CD4-positive, alpha-beta T cell (primary cell): ENCODE data around the gene RAB44. TPM values are rescaled to one million over a fixed set of nuclear protein-coding genes. Genes with fewer than 3 reads are reported as not detected.
"Not testable (repeated sequence)": the region's sequence is repeated elsewhere in the genome, so short reads cannot be mapped to it uniquely, and the experiment has no call there.

ENCODE experiments used
- ATAC-seq: fragments of 200-7000 bp; cut with Tn5 transposase; one replicate; pipeline ENCODE4 v1.10.0; 2022; ENCODE audit warnings: mild to moderate bottlenecking; ENCODE audit not compliant: poor library complexity
- CTCF ChIA-PET: fragments of 350-600 bp; sonication (Branson Sonifier 250); formaldehyde crosslinking; loops from one replicate; lab custom pipeline; 2021; ENCODE audit warnings: antibody characterized with exemption, inconsistent platforms; lab: Charles Lee
- POLR2A ChIA-PET: fragments of 350-600 bp; sonication (Branson Sonifier 250); formaldehyde crosslinking; loops from one replicate; lab custom pipeline; 2021; ENCODE audit warnings: antibody characterized with exemption, inconsistent platforms; lab: Charles Lee
- DNase-seq, 14 experiments: peaks; one replicate each; pipeline ENCODE4 v3.0.0-alpha.2; 2013 to 2020; ENCODE audit warnings: mixed read lengths in 2 of 14
- H3K27ac ChIP-seq, 2 donors: one replicate each; pipeline versions ENCODE4 v1.5.1 to v1.7.0; 2013; ENCODE audit warnings: low read length in 2 of 2, low read depth in 1 of 2, mild to moderate bottlenecking in 1 of 2
- H3K27me3 ChIP-seq, 2 experiments: 1 replicate in 1 of 2; 2 replicates in 1 of 2; pipeline versions ENCODE4 v1.6.1 to v1.7.0; 2013; ENCODE audit warnings: low read length in 2 of 2, control low read depth in 1 of 2, mild to moderate bottlenecking in 1 of 2, moderate library complexity in 1 of 2; ENCODE audit not compliant: insufficient read depth in 2 of 2, control insufficient read depth in 1 of 2
- H3K36me3 ChIP-seq: one replicate; pipeline ENCODE4 v1.6.1; 2013; ENCODE audit warnings: low read length, control low read depth; ENCODE audit not compliant: insufficient read depth
- H3K4me1 ChIP-seq: one replicate; pipeline ENCODE4 v1.6.1; 2013; ENCODE audit warnings: low read length, control low read depth; ENCODE audit not compliant: insufficient read depth
- H3K4me3 ChIP-seq: one replicate; pipeline ENCODE4 v1.5.1; 2013; ENCODE audit warnings: mild to moderate bottlenecking, low read length, moderate library complexity
- H3K9me3 ChIP-seq, 2 experiments: 1 replicate in 1 of 2; 2 replicates in 1 of 2; pipeline versions ENCODE4 v1.6.1 to v1.7.0; 2013; ENCODE audit warnings: low read length in 2 of 2, mild to moderate bottlenecking in 2 of 2, control low read depth in 1 of 2, moderate library complexity in 1 of 2; ENCODE audit not compliant: control insufficient read depth in 1 of 2, insufficient read depth in 1 of 2
- H3K27ac Mint-ChIP-seq: one replicate; pipeline ENCODE4 v1.8.0; 2020; ENCODE audit warnings: mixed read lengths
- H3K27me3 Mint-ChIP-seq: one replicate; pipeline ENCODE4 v1.8.0; 2021; ENCODE audit warnings: mixed read lengths
- H3K36me3 Mint-ChIP-seq: one replicate; pipeline ENCODE4 v1.8.0; 2021; ENCODE audit warnings: low read depth, mixed read lengths
- H3K4me1 Mint-ChIP-seq: one replicate; pipeline ENCODE4 v1.8.0; 2021; ENCODE audit warnings: low read depth, mixed read lengths
- H3K4me3 Mint-ChIP-seq: one replicate; pipeline ENCODE4 v1.8.0; 2020; ENCODE audit warnings: mild to moderate bottlenecking, mixed read lengths
- H3K9me3 Mint-ChIP-seq: one replicate; pipeline ENCODE4 v1.8.0; 2020; ENCODE audit warnings: mixed read lengths
- intact Hi-C, 2 experiments: fragments of 100-400 bp; cut with DNase I in 1 of 2; cut with micrococcal nuclease in 1 of 2; formaldehyde crosslinking; loops; one replicate each; pipeline versions ENCODE4 v1.15.1 to v1.9.0; 2023 to 2025; cut with DNase I, micrococcal nuclease
- total RNA-seq, 174 experiments: library from RNA in 2 of 174; stranded (reverse) in 2 of 174; gene quantifications; one replicate each; pipeline ENCODE4 v1.2.3 and lab custom pipeline; 2021 to 2026
- TF ChIP-seq, protein P1 (sequence below): fragments of 200-600 bp; IDR thresholded peaks from one replicate; pipeline ENCODE4 v1.8.0; 2022; ENCODE audit warnings: antibody characterized with exemption, mild to moderate bottlenecking

RAB44 gene
- total RNA-seq, 2 experiments from 2014 or later = 0.22 TPM

DNA sequence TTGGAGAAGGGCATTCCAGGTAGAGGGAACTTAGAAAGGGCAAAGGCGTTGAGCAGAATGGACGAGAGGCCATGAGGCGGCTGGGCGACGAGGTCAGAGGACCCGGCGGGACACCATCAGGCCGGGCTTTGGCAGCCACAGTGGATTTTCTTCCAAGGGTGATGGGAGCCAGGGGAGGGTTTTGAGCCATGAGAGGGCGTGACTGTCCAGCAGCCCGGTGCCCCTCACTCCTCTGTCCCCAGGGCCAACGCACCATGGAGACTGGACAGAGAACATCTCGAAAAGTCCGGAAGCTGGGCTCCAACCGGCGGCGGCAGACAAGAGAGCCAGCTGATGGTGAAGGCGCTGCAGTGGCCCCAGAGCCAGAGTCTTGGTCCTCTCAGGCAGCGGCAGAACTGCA lies 6.4 kb downstream of the RAB44 start:
- no peaks in the 10 kb centered on the region for H3K36me3 ChIP-seq
- DNase-seq (no peak), ATAC-seq (no peak)
- H3K9me3 ChIP-seq = no peaks in the 10 kb centered on the region
- no peak overlapping the region for H3K4me3 ChIP-seq
- no peak overlapping the region for H3K27ac ChIP-seq
- TF ChIP-seq, protein P1, sequence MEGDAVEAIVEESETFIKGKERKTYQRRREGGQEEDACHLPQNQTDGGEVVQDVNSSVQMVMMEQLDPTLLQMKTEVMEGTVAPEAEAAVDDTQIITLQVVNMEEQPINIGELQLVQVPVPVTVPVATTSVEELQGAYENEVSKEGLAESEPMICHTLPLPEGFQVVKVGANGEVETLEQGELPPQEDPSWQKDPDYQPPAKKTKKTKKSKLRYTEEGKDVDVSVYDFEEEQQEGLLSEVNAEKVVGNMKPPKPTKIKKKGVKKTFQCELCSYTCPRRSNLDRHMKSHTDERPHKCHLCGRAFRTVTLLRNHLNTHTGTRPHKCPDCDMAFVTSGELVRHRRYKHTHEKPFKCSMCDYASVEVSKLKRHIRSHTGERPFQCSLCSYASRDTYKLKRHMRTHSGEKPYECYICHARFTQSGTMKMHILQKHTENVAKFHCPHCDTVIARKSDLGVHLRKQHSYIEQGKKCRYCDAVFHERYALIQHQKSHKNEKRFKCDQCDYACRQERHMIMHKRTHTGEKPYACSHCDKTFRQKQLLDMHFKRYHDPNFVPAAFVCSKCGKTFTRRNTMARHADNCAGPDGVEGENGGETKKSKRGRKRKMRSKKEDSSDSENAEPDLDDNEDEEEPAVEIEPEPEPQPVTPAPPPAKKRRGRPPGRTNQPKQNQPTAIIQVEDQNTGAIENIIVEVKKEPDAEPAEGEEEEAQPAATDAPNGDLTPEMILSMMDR = no peak
- no peaks in the 10 kb centered on the region for H3K4me1 Mint-ChIP-seq
- intact Hi-C loops = no loop called here
- no peaks in the 10 kb centered on the region for H3K27me3 Mint-ChIP-seq
- H3K27ac Mint-ChIP-seq = no peak overlapping the region
- no peaks in the 10 kb centered on the region for H3K27me3 ChIP-seq
- no peaks in the 10 kb centered on the region for H3K4me1 ChIP-seq
- ChIA-PET CTCF (no interaction called here), POLR2A (no interaction called here)
- no peaks in the 10 kb centered on the region for H3K36me3 Mint-ChIP-seq
- no peaks in the 10 kb centered on the region for H3K9me3 Mint-ChIP-seq
- H3K4me3 Mint-ChIP-seq = no peak overlapping the region

DNA sequence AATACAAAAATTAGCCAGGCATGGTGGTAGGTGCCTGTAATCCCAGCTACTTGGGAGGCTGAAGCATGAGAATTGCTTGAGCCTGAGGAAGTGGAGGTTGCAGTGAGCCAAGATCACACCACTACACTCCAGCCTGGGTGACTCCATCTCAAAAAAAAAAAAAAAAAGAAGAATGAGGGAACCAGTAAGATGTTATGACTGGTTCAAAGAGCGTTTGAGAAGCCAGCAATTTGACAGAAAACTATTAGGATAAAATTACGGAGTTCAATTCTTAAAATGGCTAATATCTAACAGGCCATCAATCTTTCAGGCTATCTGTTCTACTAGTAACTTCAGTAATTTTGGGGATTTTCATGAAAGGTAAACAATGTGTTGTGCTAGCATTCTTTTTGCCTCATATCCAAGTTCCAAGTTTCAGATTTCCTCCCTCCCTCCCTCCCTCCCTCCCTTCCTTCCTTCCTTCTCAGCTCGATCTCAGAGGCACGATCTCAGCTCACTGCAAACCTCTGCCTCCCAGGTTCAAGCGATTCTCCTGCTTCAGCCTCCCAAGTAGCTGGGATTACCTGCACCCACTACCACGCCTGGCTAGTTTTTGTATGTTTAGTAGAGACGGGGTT lies 7.4 kb downstream of the RAB44 start:
- H3K9me3 ChIP-seq, H3K27me3 Mint-ChIP-seq, H3K36me3 ChIP-seq, H3K4me1 ChIP-seq, H3K4me1 Mint-ChIP-seq, ATAC-seq, H3K4me3 Mint-ChIP-seq, POLR2A ChIA-PET, H3K4me3 ChIP-seq, H3K27ac Mint-ChIP-seq, H3K9me3 Mint-ChIP-seq, H3K27me3 ChIP-seq, DNase-seq, H3K27ac ChIP-seq, H3K36me3 Mint-ChIP-seq, intact Hi-C loops: not testable (repeated sequence)
- CTCF ChIA-PET = interaction anchor here (0.7 kb wide), 1 partner anchor 48 kb away, joined by 4 read pairs; no protein-coding TSS in a partner anchor

- POLR2A ChIA-PET = interaction anchor here (0.6 kb wide), 1 partner anchor 465 kb away, joined by 3 read pairs; no protein-coding TSS in a partner anchor
- Histone ChIP-seq H3K27ac (no peak overlapping the region), H3K9me3 (no peaks in the 10 kb centered on the region), H3K36me3 (no peaks in the 10 kb centered on the region), H3K4me1 (no peaks in the 10 kb centered on the region), H3K27me3 (no peaks in the 10 kb centered on the region), H3K4me3 (no peak overlapping the region)
- CTCF ChIA-PET = no interaction called here
- Mint-ChIP-seq H3K27ac (no peak overlapping the region), H3K4me3 (no peak overlapping the region), H3K9me3 (no peaks in the 10 kb centered on the region), H3K36me3 (no peaks in the 10 kb centered on the region), H3K27me3 (no peaks in the 10 kb centered on the region), H3K4me1 (no peaks in the 10 kb centered on the region)
- intact Hi-C loops = no loop called here
- TF ChIP-seq, protein P1 = no peak
- ATAC-seq (no peak), DNase-seq (no peak)
These were observed 8.7 kb downstream of the RAB44 start for GRCh38 chr6:36706339-36706738.

GRCh38 chr6:36712816-36713215 lies 15.2 kb downstream of the RAB44 start:
- ChIA-PET CTCF (no interaction called here), POLR2A (no interaction called here)
- H3K27me3 Mint-ChIP-seq = no peaks in the 10 kb centered on the region
- Histone ChIP-seq H3K4me3 (no peak overlapping the region), H3K9me3 (no peaks in the 10 kb centered on the region), H3K27ac (no peak overlapping the region), H3K27me3 (no peaks in the 10 kb centered on the region), H3K4me1 (no peaks in the 10 kb centered on the region), H3K36me3 (no peaks in the 10 kb centered on the region)
- no peak for DNase-seq
- H3K36me3 Mint-ChIP-seq = no peaks in the 10 kb centered on the region
- intact Hi-C loops = no loop called here
- H3K9me3 Mint-ChIP-seq = no peaks in the 10 kb centered on the region
- TF ChIP-seq, protein P1 = no peak
- H3K27ac Mint-ChIP-seq = no peak overlapping the region
- H3K4me1 Mint-ChIP-seq = no peaks in the 10 kb centered on the region
- ATAC-seq = no peak
- no peak overlapping the region for H3K4me3 Mint-ChIP-seq
